BLaER1 treated with 17β-estradiol and CSF1 and Interleukin-3, amounts not matched to agents 10 nM and 100 nM (cell line): ENCODE results near the gene RSU1.

Experiments used
- H3K27ac ChIP-seq, 11 experiments: shearing (Covaris generic); formaldehyde crosslinking; 2 replicates each; pipeline ENCODE4 v1.8.1; 2022
- H3K27me3 ChIP-seq, 11 experiments: shearing (Covaris generic); formaldehyde crosslinking; 2 replicates each; pipeline ENCODE4 v1.8.1; 2022
- H3K36me3 ChIP-seq, 11 experiments: shearing (Covaris generic); formaldehyde crosslinking; 2 replicates each; pipeline ENCODE4 v1.8.1; 2022
- H3K4me1 ChIP-seq, 10 experiments: shearing (Covaris generic); formaldehyde crosslinking; 2 replicates each; pipeline ENCODE4 v1.8.1; 2022
- H3K4me2 ChIP-seq, 11 experiments: shearing (Covaris generic); formaldehyde crosslinking; 2 replicates each; pipeline ENCODE4 v1.8.1; 2022
- H3K4me3 ChIP-seq, 10 experiments: shearing (Covaris generic); formaldehyde crosslinking; 2 replicates each; pipeline ENCODE4 v1.8.1; 2022
- H3K9ac ChIP-seq, 11 experiments: shearing (Covaris generic); formaldehyde crosslinking; 2 replicates each; pipeline ENCODE4 v1.8.1; 2022
- H3K9me3 ChIP-seq, 11 experiments: shearing (Covaris generic); formaldehyde crosslinking; replicated peaks in 1 of 11; 2 replicates each; pipeline ENCODE4 v1.8.1; 2022
- H4K20me1 ChIP-seq, 11 experiments: shearing (Covaris generic); formaldehyde crosslinking; 2 replicates each; pipeline ENCODE4 v1.8.1; 2022
- Cebpa-rat ChIP-seq, 11 experiments: shearing (Covaris generic); IDR thresholded peaks; 2 replicates each; pipeline ENCODE4 v1.8.1; 2022

RSU1 gene

GRCh38 chr10:16592378-16592777 is 224.8 kb downstream of the RSU1 start:
- Histone ChIP-seq H3K27ac (no peak overlapping the region), H3K9me3 (no peaks in the 10 kb centered on the region), H3K36me3 (peaks cover 7 to 64% (median 43%) of the 10 kb centered on the region in 11 experiments; a peak in 20 of 22 replicates), H3K27me3 (no peaks in the 10 kb centered on the region), H3K4me1 (no peaks in the 10 kb centered on the region), H4K20me1 (peaks cover 0 to 21% (median 0%) of the 10 kb centered on the region in 11 experiments; a peak in 4 of 22 replicates), H3K4me2 (no peak overlapping the region), H3K4me3 (no peak overlapping the region), H3K9ac (no peak overlapping the region)
- no peak for TF ChIP-seq Cebpa-rat (IDR thresholded peaks at IDR 0.05)

- H3K4me3 ChIP-seq, result no peak overlapping the region
Measured at GRCh38 chr10:16586358-16587138, 230.7 kb downstream of the RSU1 start.

GRCh38 chr10:16585103-16585502 is 232.1 kb downstream of the RSU1 start:
- TF ChIP-seq Cebpa-rat (IDR thresholded peaks at IDR 0.05), result peak in 1 of 11 experiments; percentile 36; a peak in 1 of 22 replicates
- H3K4me3 ChIP-seq, result no peak overlapping the region

More at GRCh38 chr10:16586358-16587138, 230.7 kb downstream of the RSU1 start:
- Histone ChIP-seq H3K9me3 (no peaks in the 10 kb centered on the region), H3K9ac (no peak overlapping the region), H3K4me2 (no peak overlapping the region), H3K27ac (no peak overlapping the region), H4K20me1 (no peaks in the 10 kb centered on the region), H3K36me3 (peaks cover 0 to 9% (median 4%) of the 10 kb centered on the region in 11 experiments; a peak in 11 of 22 replicates), H3K4me1 (peaks cover 0 to 2% (median 0%) of the 10 kb centered on the region in 10 experiments; a peak in 3 of 20 replicates), H3K27me3 (no peaks in the 10 kb centered on the region)
- no peak for TF ChIP-seq Cebpa-rat (IDR thresholded peaks at IDR 0.05)

GRCh38 chr10:16583382-16583781 is 233.8 kb downstream of the RSU1 start:
- no peak for TF ChIP-seq Cebpa-rat (IDR thresholded peaks at IDR 0.05)
- Histone ChIP-seq H4K20me1 (no peaks in the 10 kb centered on the region), H3K4me1 (peaks cover 0 to 11% (median 0%) of the 10 kb centered on the region in 10 experiments; a peak in 8 of 20 replicates), H3K27me3 (no peaks in the 10 kb centered on the region), H3K36me3 (no peaks in the 10 kb centered on the region), H3K9ac (no peak overlapping the region), H3K9me3 (no peaks in the 10 kb centered on the region), H3K4me2 (no peak overlapping the region), H3K27ac (no peak overlapping the region), H3K4me3 (no peak overlapping the region)

More at GRCh38 chr10:16585103-16585502, 232.1 kb downstream of the RSU1 start:
- Histone ChIP-seq H3K9me3 (no peaks in the 10 kb centered on the region), H3K27me3 (no peaks in the 10 kb centered on the region), H3K9ac (no peak overlapping the region), H3K27ac (no peak overlapping the region), H3K4me2 (no peak overlapping the region), H3K4me1 (peaks cover 0 to 11% (median 0%) of the 10 kb centered on the region in 10 experiments; a peak in 8 of 20 replicates), H3K36me3 (no peaks in the 10 kb centered on the region; a peak in 1 of 22 replicates), H4K20me1 (no peaks in the 10 kb centered on the region)

GRCh38 chr10:16581202-16581601 is 236.0 kb downstream of the RSU1 start:
- Histone ChIP-seq H3K27ac (no peak overlapping the region), H3K4me1 (peaks cover 0 to 11% (median 0%) of the 10 kb centered on the region in 10 experiments; a peak in 8 of 20 replicates), H4K20me1 (no peaks in the 10 kb centered on the region), H3K9me3 (no peaks in the 10 kb centered on the region), H3K36me3 (no peaks in the 10 kb centered on the region), H3K27me3 (no peaks in the 10 kb centered on the region), H3K4me2 (peak overlapping the region in 3 of 11 experiments; percentile 2 to 55 (median 34); a peak in 4 of 22 replicates), H3K4me3 (no peak overlapping the region), H3K9ac (no peak overlapping the region)
- no peak for TF ChIP-seq Cebpa-rat (IDR thresholded peaks at IDR 0.05)

- no peak overlapping the region for H3K27ac ChIP-seq
- peaks cover 13 to 20% (median 14%) of the 10 kb centered on the region in 10 experiments for H3K4me1 ChIP-seq
- H3K4me3 ChIP-seq, result no peak overlapping the region
- no peaks in the 10 kb centered on the region for H3K27me3 ChIP-seq
- H3K9me3 ChIP-seq, result peaks cover 0 to 8% (median 0%) of the 10 kb centered on the region in 11 experiments; a peak in 2 of 22 replicates
- no peak overlapping the region for H3K9ac ChIP-seq
- peak overlapping the region in 2 of 11 experiments; percentile 13 to 33; a peak in 4 of 22 replicates for H3K4me2 ChIP-seq
- H4K20me1 ChIP-seq, result no peaks in the 10 kb centered on the region
- TF ChIP-seq Cebpa-rat (IDR thresholded peaks at IDR 0.05), result no peak
- no peaks in the 10 kb centered on the region for H3K36me3 ChIP-seq
Measured at GRCh38 chr10:16570731-16571130, 246.5 kb downstream of the RSU1 start.

GRCh38 chr10:16566202-16566805 is 250.9 kb downstream of the RSU1 start:
- peak overlapping the region in 4 of 11 experiments; percentile 24 to 51 (median 38); a peak in 6 of 22 replicates for H3K9ac ChIP-seq
- H3K36me3 ChIP-seq, result no peaks in the 10 kb centered on the region
- peak overlapping the region; percentile 54 to 83 (median 74) for H3K4me2 ChIP-seq
- H3K4me3 ChIP-seq, result peak overlapping the region in 2 of 10 experiments; percentile 14 to 16; a peak in 1 of 20 replicates
- H3K9me3 ChIP-seq, result no peaks in the 10 kb centered on the region
- H3K27me3 ChIP-seq, result no peaks in the 10 kb centered on the region
- peak overlapping the region in 9 of 11 experiments; percentile 9 to 64 (median 52); a peak in 16 of 22 replicates for H3K27ac ChIP-seq
- H4K20me1 ChIP-seq, result no peaks in the 10 kb centered on the region
- TF ChIP-seq Cebpa-rat (IDR thresholded peaks at IDR 0.05), result no peak
- H3K4me1 ChIP-seq, result peaks cover 16 to 24% (median 17%) of the 10 kb centered on the region in 10 experiments

GRCh38 chr10:16565604-16566003 is 251.6 kb downstream of the RSU1 start:
- H3K36me3 ChIP-seq, result no peaks in the 10 kb centered on the region
- H3K9me3 ChIP-seq, result no peaks in the 10 kb centered on the region
- H3K9ac ChIP-seq, result no peak overlapping the region
- H3K4me3 ChIP-seq, result no peak overlapping the region; a peak in 1 of 20 replicates
- no peak for TF ChIP-seq Cebpa-rat (IDR thresholded peaks at IDR 0.05)
- peak overlapping the region; percentile 54 to 83 (median 74) for H3K4me2 ChIP-seq
- H3K27ac ChIP-seq, result peak overlapping the region in 5 of 11 experiments; percentile 49 to 64 (median 54); a peak in 10 of 22 replicates
- H4K20me1 ChIP-seq, result no peaks in the 10 kb centered on the region
- H3K27me3 ChIP-seq, result no peaks in the 10 kb centered on the region
- peaks cover 16 to 20% (median 17%) of the 10 kb centered on the region in 10 experiments for H3K4me1 ChIP-seq

GRCh38 chr10:16562891-16563290 is 254.3 kb downstream of the RSU1 start:
- Histone ChIP-seq H3K4me1 (peaks cover 16 to 20% (median 17%) of the 10 kb centered on the region in 10 experiments), H3K27ac (no peak overlapping the region), H3K9me3 (peaks cover 0 to 13% (median 8%) of the 10 kb centered on the region in 11 experiments; a peak in 9 of 22 replicates), H4K20me1 (no peaks in the 10 kb centered on the region), H3K4me2 (no peak overlapping the region), H3K36me3 (no peaks in the 10 kb centered on the region), H3K4me3 (no peak overlapping the region), H3K27me3 (no peaks in the 10 kb centered on the region), H3K9ac (no peak overlapping the region)
- no peak for TF ChIP-seq Cebpa-rat (IDR thresholded peaks at IDR 0.05)
